ENCODE measurements around the gene LTBP3.

Gene LTBP3

GRCh38 chr11:65505466-65506289 lies 52.5 kb downstream of the LTBP3 start:
- peak in 2 of 3 donors; percentile 43 to 54 for DNase-seq

GRCh38 chr11:65504674-65505465 lies 53.3 kb downstream of the LTBP3 start:
- peak in 2 of 3 donors; percentile 40 to 51 for DNase-seq

GRCh38 chr11:65503949-65504673 lies 54.0 kb downstream of the LTBP3 start:
- peak in 2 of 3 donors; percentile 57 to 58 for DNase-seq

- no peak for DNase-seq
These were observed 54.7 kb downstream of the LTBP3 start for GRCh38 chr11:65503368-65503948.

- DNase-seq = peak in 2 of 3 donors; percentile 60 to 67
These were observed 55.4 kb downstream of the LTBP3 start for GRCh38 chr11:65502555-65503367.

GRCh38 chr11:65502274-65502554 lies 55.9 kb downstream of the LTBP3 start:
- DNase-seq = peak in 1 of 3 donors; percentile 47

GRCh38 chr11:65501472-65502273 lies 56.5 kb downstream of the LTBP3 start:
- DNase-seq = peak in 2 of 3 donors; percentile 52 to 58

- peak in 1 of 3 donors; percentile 56 for DNase-seq
These were observed 57.0 kb downstream of the LTBP3 start for GRCh38 chr11:65501186-65501471.

- peak; percentile 57 to 68 (median 61) for DNase-seq
These were observed 57.6 kb downstream of the LTBP3 start for GRCh38 chr11:65500387-65501185.

- peak in 2 of 3 donors; percentile 48 to 57 for DNase-seq
These were observed 58.3 kb downstream of the LTBP3 start for GRCh38 chr11:65499713-65500386.

GRCh38 chr11:65498977-65499712 lies 59.0 kb downstream of the LTBP3 start, which contains the start of gene MALAT1:
TSS of gene MALAT1 (plus strand) at chr11:65499045.
- DNase-seq = peak; percentile 96 to 98 (median 97)

GRCh38 chr11:65498727-65498976 lies 59.5 kb downstream of the LTBP3 start:
- DNase-seq = no peak

- peak; percentile 79 to 80 (median 79) for DNase-seq
These were observed 60.0 kb downstream of the LTBP3 start for GRCh38 chr11:65498042-65498726.

- peak; percentile 100 for DNase-seq
These were observed 60.8 kb downstream of the LTBP3 start for GRCh38 chr11:65497141-65498041.

GRCh38 chr11:65496304-65497140 lies 61.6 kb downstream of the LTBP3 start:
- DNase-seq = no peak

GRCh38 chr11:65493367-65494176 lies 64.6 kb downstream of the LTBP3 start:
- DNase-seq = peak; percentile 60 to 81 (median 62)

Data from suppressor macrophage treated with lipopolysaccharide for 1 hour (primary cell).